PC-9 (cell line): ENCODE data around the gene COL13A1.

Experiments
- CTCF ChIP-seq: fragments of 200-600 bp; sonication (generic); conservative IDR thresholded peaks from 2 replicates; pipeline ENCODE4 v1.6.1; 2017; ENCODE audit warnings: mixed run types, antibody characterized with exemption, mild to moderate bottlenecking, moderate library complexity
- EZH2 ChIP-seq: fragments of 200-600 bp; sonication (generic); IDR thresholded peaks from 2 replicates; pipeline ENCODE4 v1.8.0; 2017; ENCODE audit warnings: antibody characterized with exemption, low read depth

DNA sequence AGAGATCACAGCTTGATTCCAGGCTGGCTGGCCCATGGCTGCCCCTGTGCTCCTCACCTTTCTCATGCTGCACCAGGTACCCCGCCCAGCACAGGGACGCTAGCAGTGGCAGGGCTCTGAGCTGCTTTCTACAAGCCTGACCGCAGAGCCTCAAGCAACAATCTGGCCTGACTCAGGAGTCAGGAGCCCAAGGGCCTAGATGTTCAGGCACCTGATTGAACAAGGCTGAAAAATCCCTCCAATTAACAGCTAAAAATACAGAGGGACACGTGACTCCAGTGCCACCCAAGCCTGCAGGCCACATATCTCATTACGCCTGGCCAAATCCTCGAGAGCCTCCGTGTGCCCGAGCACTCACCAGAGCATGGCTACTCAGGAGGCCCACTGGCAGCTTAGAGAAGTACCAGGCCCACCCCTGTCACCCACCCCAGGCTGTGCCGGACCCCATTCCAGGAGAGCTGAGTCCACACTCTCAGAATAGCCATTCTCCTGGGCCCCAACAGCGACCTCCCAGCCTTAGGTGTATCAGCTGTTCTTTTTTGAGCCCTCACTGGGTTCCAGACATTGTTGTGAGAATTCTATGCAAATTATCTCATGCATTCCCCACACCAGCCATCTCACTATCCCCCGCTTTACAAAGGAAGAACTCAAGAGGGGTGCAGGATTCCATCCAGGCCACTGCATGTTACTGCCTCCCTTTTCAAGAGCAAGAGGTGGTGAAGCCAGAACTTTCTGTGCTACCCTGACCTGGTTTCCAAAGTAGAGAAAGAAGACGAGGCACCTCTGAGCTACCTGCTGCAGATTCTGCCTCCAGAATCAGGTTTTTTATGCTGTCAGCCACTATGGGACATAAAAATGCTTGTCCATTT, 98.3 kb downstream of the COL13A1 start:
- TF ChIP-seq CTCF, result no peak
- no peak for TF ChIP-seq EZH2
